Right renal cortex interstitium (tissue), 3 donors: ENCODE data around the gene RNF17. TPM values are rescaled to one million over a fixed set of nuclear protein-coding genes. Genes with fewer than 3 reads are reported as not detected.

Source experiments
- DNase-seq, 3 donors: peaks; one replicate each; pipeline ENCODE4 v3.0.0-alpha.2; 2013; ENCODE audit warnings: low read depth in 3 of 3, low spot score in 2 of 3
- polyA plus RNA-seq, 3 donors: library from polyadenylated mRNA; unstranded; fragments of 120-200 nt; gene quantifications; one replicate each; pipeline ENCODE4 v1.2.1, GENCODE V29; 2013; ENCODE audit not compliant: insufficient read length in 3 of 3

Gene RNF17
- polyA plus RNA-seq, 3 donors = 0.18 to 0.71 TPM; not detected in 1

DNA sequence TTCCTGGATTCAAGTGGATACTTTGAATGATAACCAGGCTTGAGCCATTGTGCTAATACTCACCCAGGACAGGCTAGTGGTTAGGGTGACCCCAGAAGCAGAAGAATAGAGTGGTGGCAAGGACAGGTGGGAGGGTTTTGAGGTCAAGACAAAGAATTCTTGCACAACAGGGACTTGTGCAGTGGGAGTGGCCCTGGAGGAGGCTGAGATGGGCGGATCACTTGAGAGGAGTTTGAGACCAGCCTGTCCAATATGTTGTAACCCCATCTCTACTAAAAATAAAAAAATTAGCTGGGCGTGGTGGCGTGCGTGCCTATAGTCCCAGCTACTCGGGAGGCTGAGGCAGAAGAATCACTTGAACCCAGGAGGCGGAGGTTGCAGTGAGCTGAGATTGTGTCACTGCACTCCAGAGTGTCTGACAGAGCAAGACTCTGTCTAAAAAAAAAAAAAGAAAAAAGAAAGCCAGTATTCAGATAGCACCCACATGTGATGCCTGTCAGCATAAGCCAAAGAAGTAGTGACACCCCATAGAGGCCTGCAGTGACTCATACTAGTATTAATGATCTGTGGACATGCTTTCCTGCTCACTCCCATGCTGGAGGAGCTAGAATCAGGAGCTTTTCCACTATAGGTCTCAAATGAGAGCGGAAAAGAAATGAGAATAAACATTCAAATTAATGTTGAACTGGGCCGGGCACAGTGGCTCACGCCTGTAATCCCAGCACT, 78.7 kb downstream of the RNF17 start:
- no peak for DNase-seq

DNA sequence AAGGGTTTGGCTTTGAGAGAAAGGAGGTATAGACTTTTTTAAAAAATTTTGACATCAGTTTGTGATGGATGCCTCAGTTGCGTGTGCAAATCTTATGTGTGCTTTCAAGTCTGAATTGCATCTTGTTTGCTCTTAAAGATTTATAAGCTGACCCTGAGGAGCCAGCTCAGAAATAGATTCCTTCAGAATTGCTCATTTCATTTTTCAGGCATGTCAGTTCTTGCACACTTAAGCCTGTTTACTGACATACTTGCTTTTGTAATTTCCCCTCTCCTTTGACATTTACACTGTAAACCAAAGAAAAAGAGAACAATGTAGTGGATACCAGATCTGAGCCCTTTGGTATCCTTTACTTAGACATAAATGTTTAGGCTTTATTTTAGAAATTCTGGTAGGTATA, 87.6 kb downstream of the RNF17 start:
- no peak for DNase-seq

DNA sequence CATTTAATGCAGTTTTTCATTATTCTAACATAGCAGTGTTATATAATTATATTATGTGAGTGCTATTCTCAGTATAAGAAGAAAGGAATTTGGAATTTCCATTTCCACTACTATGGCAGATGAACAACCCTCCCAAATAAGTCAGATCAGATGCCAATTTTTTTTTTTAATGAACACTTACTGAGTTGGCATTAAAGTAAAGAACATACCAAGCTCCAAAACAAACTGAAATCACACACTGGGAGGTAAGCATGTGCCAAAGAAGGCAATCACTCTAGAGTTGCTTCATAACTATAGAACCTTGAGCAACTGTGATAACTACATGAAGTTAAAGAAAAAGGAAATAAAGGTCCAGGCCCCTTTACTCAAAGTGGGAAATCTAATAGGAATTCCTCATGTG, 90.3 kb downstream of the RNF17 start:
- DNase-seq = no peak

DNA sequence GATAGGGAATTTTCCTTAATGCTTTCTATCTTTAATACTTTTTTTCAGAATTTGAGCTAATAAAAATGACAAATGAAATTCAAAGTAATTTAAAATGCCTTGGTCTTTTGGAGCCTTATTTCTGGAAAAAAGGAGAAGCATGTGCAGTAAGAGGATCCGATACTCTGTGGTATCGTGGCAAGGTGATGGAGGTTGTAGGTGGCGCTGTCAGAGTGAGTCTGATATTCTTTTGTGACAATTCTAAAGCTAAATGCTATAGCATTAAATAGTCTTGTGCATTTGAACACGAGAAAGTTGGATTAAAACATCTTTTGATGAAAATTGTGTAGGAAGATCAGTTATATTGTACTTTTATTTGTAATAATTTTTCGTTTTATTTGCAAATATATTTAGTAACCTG, 95.0 kb downstream of the RNF17 start:
- DNase-seq = no peak

DNA sequence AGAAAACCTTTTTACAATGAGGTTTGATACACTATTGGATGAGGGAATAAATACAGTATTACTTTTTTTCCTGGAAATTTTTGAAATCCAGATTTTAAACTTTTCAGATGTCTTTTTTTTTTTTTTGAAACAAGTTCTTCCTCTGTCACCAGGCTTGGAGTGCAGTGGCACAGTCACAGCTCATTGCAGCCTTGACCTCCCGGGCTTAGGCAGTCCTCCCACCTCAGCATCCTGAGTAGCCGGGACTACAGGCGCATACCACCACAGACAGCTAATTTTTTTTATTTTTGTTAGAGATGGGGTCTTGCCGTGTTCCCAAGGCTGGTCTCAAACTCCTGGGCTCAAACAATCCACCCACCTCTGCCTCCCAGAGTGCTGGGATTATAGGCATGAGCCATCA, 96.8 kb downstream of the RNF17 start:
- no peak for DNase-seq

DNA sequence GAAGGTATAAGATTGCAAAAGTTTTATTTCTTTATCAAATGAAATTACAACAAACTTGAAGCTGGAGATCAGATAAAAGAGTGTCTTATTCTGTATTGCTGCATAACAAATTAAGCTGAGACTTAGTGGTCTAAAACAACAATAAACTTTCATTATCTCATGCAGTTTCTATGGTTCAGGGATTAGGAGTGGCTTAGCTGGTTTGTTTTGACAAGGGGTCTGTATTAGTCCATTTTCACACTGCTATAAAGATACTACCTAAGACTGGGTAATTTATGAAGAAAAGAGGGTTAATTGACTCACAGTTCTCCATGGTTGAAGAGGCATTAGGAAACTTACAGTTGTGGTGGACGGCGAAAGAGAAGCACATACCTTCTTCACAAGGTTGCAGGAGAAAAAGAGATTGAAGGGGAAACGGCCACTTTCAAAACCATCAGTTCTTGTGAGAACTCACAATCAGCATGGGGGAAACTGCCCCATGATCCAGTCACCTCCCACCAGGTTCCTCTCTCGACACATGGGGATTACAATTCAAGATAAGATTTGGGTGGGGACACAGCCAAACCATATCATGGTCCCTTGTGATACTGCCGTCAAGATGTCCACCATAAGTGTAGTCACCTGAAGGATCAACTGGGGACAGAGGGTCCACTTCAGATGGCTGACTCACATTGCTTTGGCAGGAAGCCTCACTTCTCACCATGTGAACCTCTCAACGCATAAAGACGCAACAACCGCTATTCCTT, 97.8 kb downstream of the RNF17 start:
- no peak for DNase-seq

DNA sequence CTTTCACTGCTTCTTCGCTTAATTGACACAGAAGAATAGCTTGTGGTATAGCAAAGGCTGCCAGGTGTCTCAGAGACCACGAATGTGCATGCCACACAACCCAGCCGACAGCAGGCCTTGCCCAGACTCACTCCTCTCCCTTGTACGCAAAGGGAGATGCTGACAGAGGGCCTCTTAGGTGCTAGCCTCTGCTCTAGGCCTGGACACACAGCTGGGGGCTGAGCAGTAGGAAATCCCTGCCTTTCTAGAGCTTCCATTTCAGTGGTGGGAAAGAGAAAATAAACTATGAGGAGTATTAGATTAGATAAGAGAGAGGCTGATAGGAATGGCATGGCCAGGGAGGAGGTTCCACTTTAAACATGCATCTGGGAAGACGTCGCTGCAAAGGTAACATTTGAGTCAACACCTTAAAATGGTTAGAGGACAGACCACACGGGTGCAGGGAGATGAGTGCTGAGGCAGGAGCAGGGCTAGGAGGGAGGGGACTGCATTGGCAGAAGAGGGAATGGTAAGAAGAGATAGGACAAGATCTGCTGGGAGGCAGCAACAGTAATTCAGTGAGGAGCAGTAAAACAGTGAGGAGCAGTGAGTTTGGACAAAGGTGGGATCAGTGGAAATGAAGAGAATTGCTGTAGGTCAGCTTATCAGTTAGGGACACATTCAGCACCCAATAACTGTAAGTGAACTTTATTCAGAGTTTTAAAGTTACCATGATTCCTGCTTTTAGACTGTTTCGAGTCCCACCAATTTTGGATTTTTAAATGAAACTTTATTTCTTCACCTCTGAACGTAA, 100.0 kb downstream of the RNF17 start:
- no peak for DNase-seq

DNA sequence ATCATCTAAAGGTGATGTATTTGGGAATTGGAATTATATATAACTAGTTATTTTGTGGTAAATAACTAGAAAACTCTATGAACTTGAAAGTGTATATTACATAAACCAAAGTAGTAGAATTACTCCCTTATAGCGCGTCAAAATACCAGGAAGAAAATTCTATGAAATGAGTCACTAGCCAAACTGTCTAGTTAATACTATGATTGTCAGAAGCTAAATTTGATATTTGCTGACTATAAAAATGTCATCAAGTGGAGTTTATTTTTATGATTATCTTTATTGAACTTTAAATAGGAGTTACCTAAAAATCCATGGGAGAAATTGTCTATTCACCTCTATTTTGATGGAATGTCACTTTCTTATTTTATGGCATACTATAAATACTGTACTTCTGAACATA, 100.6 kb downstream of the RNF17 start:
- DNase-seq = no peak

DNA sequence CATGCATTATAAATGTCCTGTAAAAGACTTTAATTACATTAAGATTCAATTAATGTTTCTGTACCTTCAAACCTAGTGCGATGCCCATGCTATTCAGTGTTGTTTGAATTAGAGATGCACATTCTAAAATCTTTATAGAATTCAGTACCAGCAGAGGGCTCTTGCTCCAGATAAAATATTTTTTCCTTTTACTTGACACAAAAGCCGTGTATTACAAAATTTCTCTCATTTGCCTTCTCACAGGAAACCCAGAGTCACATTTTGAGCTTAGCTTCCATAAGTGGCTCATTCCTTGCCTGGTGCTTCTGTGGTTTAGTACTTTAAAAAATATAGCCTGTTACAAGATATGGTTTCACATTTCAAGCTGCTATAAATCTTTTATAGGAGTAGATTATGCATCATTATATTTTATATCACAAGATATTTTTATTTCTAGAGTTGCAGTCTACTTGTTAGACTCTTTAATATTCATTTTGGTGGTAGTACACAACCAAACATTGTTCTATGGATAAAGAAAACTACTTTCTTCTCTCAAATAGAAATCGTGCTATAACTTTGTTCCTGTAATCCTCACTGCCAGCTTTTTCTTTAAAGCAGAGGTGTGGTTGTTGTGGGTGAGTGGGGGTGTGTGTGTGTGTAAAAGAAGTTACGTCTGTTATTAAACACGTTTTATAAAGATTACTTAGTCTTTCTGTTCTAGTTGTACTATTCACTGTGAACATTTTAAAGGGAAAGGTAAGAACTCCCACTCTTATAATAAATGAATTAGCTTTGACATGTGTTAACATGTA, 101.4 kb downstream of the RNF17 start:
- no peak for DNase-seq

DNA sequence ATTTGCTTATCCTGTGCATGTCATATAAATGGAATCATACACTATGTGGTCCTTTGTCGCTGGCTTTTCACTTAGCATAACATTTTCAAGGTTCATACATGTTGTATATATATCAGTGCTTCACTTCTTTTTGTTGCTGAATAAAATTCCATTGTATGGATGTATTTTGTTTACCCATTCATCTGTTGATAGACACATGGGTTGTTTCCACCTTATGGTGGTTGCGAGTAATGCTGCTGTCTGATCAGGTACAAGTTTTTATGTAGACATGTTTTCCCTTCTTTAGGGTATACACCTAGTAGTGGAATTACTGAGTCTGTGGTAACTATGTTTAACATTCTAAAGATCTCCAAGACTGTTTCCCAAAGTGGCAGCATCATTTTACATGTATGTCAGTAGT, 102.5 kb downstream of the RNF17 start:
- no peak for DNase-seq

DNA sequence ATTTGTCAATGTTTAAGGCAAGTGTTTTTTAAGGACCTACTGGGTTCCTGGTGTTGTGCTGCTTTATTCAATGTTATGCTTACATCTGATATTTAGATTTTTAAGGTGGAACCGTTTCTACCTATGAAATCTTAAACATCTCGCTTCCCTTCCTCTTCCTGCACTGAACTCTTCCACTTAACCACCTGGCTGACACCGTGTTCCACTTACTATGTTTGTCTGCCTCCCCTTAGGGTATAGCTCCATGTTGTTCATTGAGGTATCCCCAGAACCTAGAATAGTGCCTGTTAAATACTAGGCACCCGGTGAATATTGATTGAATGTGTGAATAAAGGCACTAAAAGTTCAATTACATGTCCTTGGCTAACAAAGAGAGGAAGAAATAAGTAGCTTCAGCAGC, 104.9 kb downstream of the RNF17 start:
- no peak for DNase-seq

DNA sequence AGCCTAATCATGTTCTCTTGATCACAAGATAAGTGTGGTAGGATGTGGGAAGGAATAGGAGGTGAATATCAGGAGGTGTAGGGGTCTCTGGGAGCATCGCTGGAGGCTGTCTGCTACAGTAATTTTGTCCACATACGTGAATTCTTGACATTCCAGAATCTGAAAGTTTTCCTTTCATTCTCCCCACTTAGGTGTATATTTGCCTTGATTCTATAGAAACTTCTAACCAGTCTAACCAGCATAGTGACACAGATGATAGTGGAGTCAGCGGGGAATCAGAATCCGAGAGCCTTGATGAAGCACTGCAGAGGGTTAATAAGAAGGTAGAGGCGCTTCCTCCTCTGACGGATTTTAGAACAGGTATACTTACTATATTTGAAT, 106.4 kb downstream of the RNF17 start:
- DNase-seq = no peak

DNA sequence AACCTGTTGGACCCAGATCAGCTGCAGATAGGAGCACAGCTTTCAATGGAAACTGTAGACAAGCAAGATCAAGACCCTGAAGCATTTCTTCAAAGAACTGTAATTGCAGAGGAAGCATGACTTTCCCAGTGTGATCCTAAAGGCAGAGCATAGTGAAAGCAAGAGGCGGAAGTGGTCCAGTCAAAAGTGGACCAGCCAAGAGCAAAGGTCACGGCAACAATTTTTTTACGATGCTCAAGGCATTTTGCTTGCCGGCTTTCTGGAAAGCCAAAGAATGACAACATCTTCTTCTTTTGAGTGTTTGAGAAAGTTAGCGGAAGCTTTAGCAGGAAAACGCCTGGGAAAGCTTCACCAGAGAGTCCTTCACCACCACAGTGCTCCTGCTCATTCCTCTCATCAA, 111.6 kb downstream of the RNF17 start:
- no peak for DNase-seq

DNA sequence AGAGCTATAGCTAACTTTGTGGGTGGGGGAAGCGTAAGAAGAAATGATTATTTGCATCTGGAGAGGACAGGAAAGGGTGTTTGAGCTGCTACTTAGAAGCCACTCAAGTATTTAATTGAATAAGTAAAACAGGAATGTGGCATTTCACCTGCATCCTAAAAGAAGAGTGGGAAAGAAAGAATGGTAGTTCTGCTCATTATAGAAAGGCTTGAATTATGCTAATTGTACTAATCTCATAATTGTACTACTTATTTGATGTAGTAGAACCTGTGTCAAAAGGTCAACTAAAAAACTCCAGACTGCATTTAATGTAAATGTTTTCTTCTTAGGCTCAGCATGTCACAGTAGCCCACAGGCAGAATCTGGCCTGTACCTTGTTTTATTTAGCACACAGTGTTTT, 113.6 kb downstream of the RNF17 start:
- DNase-seq = no peak

DNA sequence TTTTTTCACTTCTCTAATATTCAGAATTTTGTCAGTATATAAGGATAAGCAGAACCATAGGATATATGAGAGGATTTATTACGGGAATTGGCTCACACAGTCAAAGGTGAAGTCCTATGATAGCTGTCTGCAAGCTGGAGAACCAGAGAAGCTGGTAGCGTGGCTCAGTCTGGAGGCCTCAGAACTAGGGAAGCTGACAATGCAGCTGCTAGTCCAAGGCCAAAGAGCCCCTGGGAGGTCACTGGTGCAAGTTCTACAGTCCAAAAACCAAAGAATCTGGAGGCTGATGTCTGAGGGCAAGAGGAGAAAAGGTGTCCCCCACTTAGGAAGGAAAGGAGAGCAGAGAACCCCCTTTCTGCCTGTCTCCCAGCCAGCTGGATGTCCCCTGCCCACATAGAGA, 114.4 kb downstream of the RNF17 start:
- no peak for DNase-seq

DNA sequence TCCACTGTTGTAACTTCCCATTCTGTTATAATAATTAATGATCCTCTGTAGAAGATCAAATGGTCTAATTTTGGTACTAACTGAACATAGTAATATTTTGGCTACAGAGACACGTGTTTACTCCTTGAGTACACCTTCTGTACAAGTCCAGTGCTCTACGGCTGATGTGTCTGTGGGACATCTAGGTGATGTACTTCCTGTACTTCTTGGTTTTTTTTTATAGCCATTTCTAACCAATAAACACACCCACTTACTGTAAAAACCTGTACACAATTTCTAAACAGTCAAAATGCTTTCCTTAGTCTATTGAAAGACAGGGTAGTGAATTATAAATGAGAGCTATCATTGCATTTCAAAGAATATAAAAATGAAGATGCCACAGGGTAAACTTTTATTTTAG, 118.7 kb downstream of the RNF17 start:
- DNase-seq = no peak

DNA sequence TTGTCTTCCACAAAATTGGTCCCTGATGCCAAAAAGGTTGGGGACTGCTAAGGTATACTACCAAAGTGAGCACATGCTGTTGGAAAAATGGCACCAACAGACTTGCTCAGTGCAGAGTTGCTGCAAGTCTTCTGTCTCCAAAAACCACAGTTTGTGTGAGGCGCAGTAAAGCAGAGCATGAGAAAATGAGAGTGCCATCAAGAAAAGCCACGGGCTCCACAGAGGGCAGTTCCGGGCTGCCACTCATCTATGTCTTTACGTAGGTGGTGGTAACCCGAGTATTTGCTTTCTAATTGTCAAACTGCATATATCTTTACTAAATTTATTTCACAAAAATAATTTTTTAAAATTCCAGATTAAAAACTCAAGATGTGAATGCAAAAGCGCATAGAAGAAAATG, 123.8 kb downstream of the RNF17 start:
- DNase-seq = no peak

DNA sequence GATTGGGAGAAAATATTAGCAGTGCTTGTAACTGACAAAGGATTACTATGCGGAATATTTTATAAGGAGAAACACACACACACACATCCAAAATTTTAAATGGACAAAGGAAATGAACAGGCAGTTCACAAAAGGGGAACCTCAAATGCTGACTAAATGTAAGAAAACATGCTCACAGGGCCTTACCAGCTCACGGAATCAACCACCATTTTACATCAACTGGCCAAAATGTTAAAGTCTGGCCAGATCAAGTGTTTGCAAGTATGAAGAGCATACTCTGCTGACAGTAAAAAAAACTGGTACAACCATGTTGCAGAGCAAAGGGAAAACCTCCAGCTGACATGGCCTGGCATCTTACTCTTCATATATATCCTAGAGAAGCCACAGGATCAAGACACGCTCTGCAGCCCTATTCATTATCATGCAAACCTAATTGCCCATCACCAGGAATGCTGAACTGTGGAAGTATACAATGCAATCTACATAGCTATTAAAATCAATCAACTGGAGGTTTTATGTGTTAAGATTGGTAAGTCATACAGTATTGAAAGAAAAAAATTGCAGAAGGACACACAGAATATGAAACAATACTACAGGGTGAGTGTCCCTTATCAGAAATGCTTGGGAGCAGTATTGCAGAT, 124.4 kb downstream of the RNF17 start:
- DNase-seq = no peak

DNA sequence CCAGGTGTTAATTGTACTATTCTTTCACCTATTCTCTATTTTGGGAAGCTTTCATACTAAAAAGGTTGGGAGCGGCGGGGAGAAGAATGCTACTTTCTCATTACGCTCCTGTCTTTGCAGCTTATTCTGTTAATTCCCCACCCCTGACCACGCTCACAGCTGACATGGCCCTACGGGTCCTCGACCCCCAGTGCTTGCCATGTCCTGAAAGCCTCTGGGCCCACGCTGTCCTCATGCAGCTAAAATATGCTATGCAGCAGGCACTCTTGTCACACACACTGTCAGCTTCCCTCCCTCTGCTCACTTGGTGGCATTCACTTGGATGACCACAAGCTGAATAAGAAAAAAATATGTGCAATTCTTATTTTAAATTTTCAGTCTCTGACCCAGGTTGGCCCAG, 126.3 kb downstream of the RNF17 start:
- DNase-seq = no peak

DNA sequence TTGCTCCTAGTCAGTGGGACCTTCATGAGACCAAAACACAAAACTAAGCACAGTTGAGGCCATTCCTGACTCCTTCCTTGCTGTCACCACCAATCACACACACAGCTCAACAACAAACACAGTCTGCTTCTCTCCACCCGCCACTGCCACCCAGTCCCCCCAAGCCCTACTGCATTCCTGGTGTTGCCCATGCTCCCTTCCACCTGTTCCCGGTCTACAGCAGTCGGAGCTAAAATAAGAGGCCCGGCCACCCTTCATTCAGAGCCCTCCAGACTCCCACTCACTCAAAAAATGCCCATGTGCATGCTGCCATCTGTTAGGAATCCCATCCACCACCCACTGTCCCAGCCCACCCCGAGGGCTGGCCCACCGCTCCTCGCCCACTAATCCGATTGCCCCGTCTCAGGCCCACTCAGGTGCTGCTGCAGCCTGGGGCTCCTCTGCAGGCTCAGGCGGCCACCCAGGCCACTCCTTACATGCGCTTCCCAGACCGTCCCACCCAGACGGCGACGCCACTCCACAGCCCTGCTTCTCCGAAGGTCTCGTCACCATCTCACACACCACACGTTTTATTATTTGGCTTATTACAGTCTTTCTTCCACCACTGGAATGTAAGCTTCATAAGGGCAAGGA, 127.6 kb downstream of the RNF17 start:
- DNase-seq = no peak
